Esophagus muscularis mucosa (tissue), 4 donors: ENCODE measurements around the gene COL6A3. TPM values are rescaled to one million over a fixed set of nuclear protein-coding genes. Genes with fewer than 3 reads are reported as not detected.

ENCODE experiments used
- DNase-seq: peaks from one replicate; pipeline ENCODE4 v3.0.0-alpha.2; 2017; ENCODE audit errors: extremely low spot score
- H3K27ac ChIP-seq, 4 donors: fragments of 200-600 bp; sonication (generic); replicated peaks in 1 of 4; 1 replicate in 3 of 4; 2 replicates in 1 of 4; pipeline ENCODE4 v1.5.1; 2016 to 2019; ENCODE audit warnings: mild to moderate bottlenecking in 1 of 4
- H3K27me3 ChIP-seq, 4 donors: fragments of 200-600 bp; sonication (generic); one replicate each; pipeline versions ENCODE4 v1.5.1 to v1.6.0; 2016 to 2019
- H3K36me3 ChIP-seq, 4 donors: fragments of 200-600 bp; sonication (generic); one replicate each; pipeline ENCODE4 v1.5.1; 2016 to 2019
- H3K4me1 ChIP-seq, 4 donors: fragments of 200-600 bp; sonication (generic); one replicate each; pipeline ENCODE4 v1.5.1; 2016 to 2019
- H3K4me3 ChIP-seq, 4 donors: fragments of 200-600 bp; sonication (generic); 1 replicate in 2 of 4; 2 replicates in 2 of 4; pipeline ENCODE4 v1.5.1; 2016 to 2019; ENCODE audit warnings: mild to moderate bottlenecking in 4 of 4, moderate library complexity in 1 of 4
- H3K9me3 ChIP-seq, 4 donors: fragments of 200-600 bp; sonication (generic); 1 replicate in 3 of 4; 2 replicates in 1 of 4; pipeline ENCODE4 v1.5.1; 2016 to 2019
- EP300 ChIP-seq: sonication (generic); formaldehyde crosslinking; IDR thresholded peaks from one replicate; pipeline ENCODE4 v1.6.1; 2017; ENCODE audit warnings: antibody characterized with exemption
- POLR2A ChIP-seq: fragments of 450-650 bp; IDR thresholded peaks from one replicate; pipeline ENCODE4 v1.6.1; 2017; ENCODE audit warnings: antibody characterized with exemption, moderate library complexity, mild to moderate bottlenecking, low read depth
- POLR2AphosphoS5 ChIP-seq, 2 donors: sonication (generic); formaldehyde crosslinking; IDR thresholded peaks; one replicate each; pipeline ENCODE4 v1.6.1; 2017; ENCODE audit warnings: antibody characterized with exemption in 2 of 2
- WGBS: methylation state at CpG from one replicate; pipeline ENCODE4 v1.1.5; 2018; 5-methylcytosine and 5-hydroxymethylcytosine counted together
- intact Hi-C: fragments of 100-400 bp; cut with DNase I; formaldehyde crosslinking; loops from one replicate; pipeline ENCODE4 v1.15.1; 2023
- total RNA-seq, 4 donors: library from RNA; depleted of rRNA; stranded (reverse); fragments of >200 nt; gene quantifications; one replicate each; pipeline versions ENCODE4 v1.1.0 to v1.2.1, GENCODE V29; 2016
- TF ChIP-seq, protein P1 (sequence below), 3 experiments: fragments of 200-600 bp in 2 of 3; fragments of 450-650 bp in 1 of 3; sonication (generic) in 2 of 3; IDR thresholded peaks; one replicate each; pipeline ENCODE4 v1.5.1; 2017 to 2019; ENCODE audit warnings: antibody characterized with exemption in 3 of 3, mild to moderate bottlenecking in 2 of 3, moderate library complexity in 1 of 3

COL6A3 gene
- total RNA-seq, 4 donors from 2014 or later, result 96.2 to 350 (median 192) TPM

DNA sequence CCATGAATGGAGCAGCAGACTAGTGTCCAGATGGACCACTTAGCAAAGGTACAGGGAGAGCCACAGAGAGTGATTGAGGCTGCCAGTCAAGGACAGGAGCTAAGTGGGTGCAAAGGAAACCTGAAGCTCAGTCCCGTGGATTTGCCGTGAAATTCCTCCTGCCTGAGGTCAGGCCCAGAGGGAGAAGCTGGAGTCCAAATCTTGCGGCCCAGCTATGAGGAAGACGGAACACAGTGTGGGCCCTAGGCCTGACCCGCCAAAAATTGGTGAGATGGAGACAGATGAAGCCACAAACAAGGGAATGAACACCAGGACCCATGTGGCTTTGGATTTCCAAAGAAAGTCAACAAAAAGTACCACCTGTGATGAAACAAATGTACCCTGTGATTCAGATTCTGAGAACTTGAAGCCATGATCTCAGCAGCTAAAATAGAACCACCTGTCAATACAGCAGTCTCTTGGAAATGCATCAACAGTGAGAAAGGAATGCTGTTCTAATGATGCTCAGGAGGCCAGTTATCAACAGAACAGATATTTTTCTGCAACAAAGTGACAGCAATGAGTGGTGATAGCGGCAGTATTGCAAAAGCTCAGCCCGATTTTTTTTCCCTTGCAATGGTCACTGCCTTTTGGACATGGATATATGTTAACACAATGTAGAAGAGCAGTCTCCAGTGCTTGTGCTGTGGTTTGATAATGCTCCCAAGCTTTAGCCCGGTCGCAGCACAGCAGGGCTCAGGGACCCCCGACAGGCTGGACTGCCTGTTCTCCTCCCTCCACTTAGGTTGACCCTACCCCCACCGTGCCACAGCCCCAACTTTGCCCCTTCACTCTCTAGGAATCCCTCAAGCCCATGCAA is 10.7 kb downstream of the COL6A3 start:
- WGBS, result 71% methylated on average over 11 of the region's 11 CpGs
- no peak for DNase-seq
- TF ChIP-seq POLR2A (no peak), POLR2AphosphoS5 (IDR thresholded peaks at IDR 0.05) (peak; percentile 27 to 63), EP300 (no peak)
- TF ChIP-seq, protein P1, sequence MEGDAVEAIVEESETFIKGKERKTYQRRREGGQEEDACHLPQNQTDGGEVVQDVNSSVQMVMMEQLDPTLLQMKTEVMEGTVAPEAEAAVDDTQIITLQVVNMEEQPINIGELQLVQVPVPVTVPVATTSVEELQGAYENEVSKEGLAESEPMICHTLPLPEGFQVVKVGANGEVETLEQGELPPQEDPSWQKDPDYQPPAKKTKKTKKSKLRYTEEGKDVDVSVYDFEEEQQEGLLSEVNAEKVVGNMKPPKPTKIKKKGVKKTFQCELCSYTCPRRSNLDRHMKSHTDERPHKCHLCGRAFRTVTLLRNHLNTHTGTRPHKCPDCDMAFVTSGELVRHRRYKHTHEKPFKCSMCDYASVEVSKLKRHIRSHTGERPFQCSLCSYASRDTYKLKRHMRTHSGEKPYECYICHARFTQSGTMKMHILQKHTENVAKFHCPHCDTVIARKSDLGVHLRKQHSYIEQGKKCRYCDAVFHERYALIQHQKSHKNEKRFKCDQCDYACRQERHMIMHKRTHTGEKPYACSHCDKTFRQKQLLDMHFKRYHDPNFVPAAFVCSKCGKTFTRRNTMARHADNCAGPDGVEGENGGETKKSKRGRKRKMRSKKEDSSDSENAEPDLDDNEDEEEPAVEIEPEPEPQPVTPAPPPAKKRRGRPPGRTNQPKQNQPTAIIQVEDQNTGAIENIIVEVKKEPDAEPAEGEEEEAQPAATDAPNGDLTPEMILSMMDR (IDR thresholded peaks at IDR 0.05), result no peak
- H3K27me3 ChIP-seq, result no peaks in the 10 kb centered on the region
- no peaks in the 10 kb centered on the region for H3K36me3 ChIP-seq
- no peak overlapping the region for H3K4me3 ChIP-seq
- no peaks in the 10 kb centered on the region for H3K9me3 ChIP-seq
- intact Hi-C loops, result no loop called here
- peak overlapping the region; percentile 35 to 95 (median 92) for H3K27ac ChIP-seq
- H3K4me1 ChIP-seq, result peaks cover 12 to 94% (median 85%) of the 10 kb centered on the region in 4 donors

DNA sequence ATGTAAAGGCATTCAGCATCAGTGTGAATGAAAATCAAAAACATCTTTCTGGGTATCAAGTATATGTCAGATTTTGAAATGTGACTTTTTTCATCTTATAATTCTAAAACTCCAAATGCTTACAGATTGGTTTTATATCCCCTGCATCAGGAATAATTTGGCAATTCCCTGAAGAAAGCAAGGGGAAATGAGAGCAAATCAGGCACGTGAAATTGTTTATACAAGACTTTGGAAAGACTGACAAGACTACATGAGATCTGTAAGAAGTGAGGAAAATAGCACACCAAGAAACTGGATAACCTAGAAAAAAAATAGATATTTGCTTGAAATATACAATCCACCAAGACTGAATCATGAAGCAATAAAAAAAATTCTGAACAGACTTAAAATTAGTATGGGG is 13.8 kb downstream of the COL6A3 start:
- no peaks in the 10 kb centered on the region for H3K9me3 ChIP-seq
- TF ChIP-seq POLR2AphosphoS5 (IDR thresholded peaks at IDR 0.05), result no peak
- no peak for TF ChIP-seq EP300
- TF ChIP-seq POLR2A, result no peak
- TF ChIP-seq, protein P1 (IDR thresholded peaks at IDR 0.05), result no peak
- H3K27ac ChIP-seq, result peak overlapping the region in 1 of 4 donors; percentile 23
- H3K4me3 ChIP-seq, result no peak overlapping the region
- H3K36me3 ChIP-seq, result peaks cover 0 to 10% (median 3%) of the 10 kb centered on the region in 4 donors
- no peaks in the 10 kb centered on the region for H3K27me3 ChIP-seq
- H3K4me1 ChIP-seq, result peaks cover under 1 to 79% (median 63%) of the 10 kb centered on the region in 4 donors
- intact Hi-C loops, result no loop called here
- DNase-seq, result no peak
- WGBS, result 17% methylated on average over 1 of the region's 1 CpG

DNA sequence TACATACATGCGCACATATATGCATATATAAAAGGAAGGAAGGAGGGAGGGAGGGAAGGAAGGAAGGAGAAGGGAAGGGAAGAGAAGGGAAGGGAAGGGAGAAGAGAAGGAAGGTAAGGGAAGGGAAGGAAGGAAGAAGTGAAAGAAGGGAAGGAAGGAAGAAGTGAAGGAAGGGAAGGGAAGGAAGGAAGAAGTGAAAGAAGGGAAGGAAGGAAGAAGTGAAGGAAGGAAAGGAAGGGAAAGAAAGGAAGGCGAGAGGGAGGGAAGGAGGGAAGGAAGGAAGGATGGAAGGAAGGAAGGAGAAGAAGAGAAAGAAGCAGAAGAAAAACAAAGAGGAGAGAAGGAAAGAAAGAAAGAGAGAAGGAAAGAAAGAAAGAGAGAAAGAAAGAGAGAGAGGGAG is 16.9 kb downstream of the COL6A3 start:
- no peaks in the 10 kb centered on the region for H3K27me3 ChIP-seq
- no peak for DNase-seq
- H3K9me3 ChIP-seq, result no peaks in the 10 kb centered on the region
- peaks cover 0 to 53% (median 46%) of the 10 kb centered on the region in 4 donors for H3K4me1 ChIP-seq
- no peak overlapping the region for H3K4me3 ChIP-seq
- intact Hi-C loops, result no loop called here
- 93% methylated on average over 2 of the region's 2 CpGs for WGBS
- peak overlapping the region in 1 of 4 donors; percentile 18 for H3K27ac ChIP-seq
- TF ChIP-seq POLR2A (no peak), POLR2AphosphoS5 (IDR thresholded peaks at IDR 0.05) (no peak)
- H3K36me3 ChIP-seq, result peaks cover 4 to 26% (median 12%) of the 10 kb centered on the region in 4 donors

DNA sequence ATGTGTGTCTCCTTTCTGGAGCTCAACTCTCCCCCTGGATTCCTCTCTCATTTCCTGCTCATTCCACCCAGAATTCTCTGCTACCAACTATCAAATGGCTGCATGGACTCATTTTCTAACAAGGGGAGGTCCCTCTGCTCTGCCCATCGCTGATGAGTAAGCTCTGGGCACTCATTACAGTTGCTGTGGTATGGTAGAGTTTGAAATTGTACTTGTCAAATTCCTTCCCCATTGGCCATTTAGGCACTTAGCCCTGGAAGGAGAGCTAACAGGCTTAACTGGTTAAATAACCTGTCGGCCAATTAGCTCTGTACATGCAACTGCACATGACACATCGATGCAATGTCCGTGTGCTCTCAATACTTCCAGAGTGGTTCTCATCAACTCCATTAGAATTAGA is 20.4 kb downstream of the COL6A3 start:
- peaks cover 4 to 29% (median 12%) of the 10 kb centered on the region in 4 donors for H3K36me3 ChIP-seq
- DNase-seq, result no peak
- WGBS, result 94% methylated on average over 4 of the region's 4 CpGs
- H3K4me3 ChIP-seq, result no peak overlapping the region
- H3K27me3 ChIP-seq, result no peaks in the 10 kb centered on the region
- intact Hi-C loops, result no loop called here
- TF ChIP-seq EP300 (no peak), POLR2A (no peak), POLR2AphosphoS5 (IDR thresholded peaks at IDR 0.05) (no peak)
- TF ChIP-seq, protein P1 (IDR thresholded peaks at IDR 0.05), result no peak
- H3K9me3 ChIP-seq, result no peaks in the 10 kb centered on the region
- H3K4me1 ChIP-seq, result peaks cover 0 to 52% (median 45%) of the 10 kb centered on the region in 4 donors
- no peak overlapping the region for H3K27ac ChIP-seq

DNA sequence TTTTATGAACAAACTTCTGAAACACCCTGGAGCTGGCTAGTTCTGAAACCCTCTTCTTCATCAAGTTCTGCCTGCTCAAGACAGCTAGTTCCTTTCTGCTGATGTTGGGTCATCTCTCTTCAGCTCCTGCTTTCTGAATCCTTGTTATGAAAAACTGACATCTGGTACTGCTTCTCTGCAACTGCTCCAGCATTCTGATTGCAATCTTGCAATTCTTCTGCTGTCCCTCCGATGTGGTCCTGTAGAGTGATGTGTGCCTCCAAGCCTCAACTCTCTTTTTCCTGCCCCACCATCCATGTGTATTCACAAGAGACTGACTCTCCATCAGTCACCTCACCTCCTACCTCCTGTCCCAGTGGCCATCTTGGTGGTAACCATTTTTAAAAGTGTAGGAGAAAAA is 21.8 kb downstream of the COL6A3 start:
- H3K4me3 ChIP-seq, result no peak overlapping the region
- intact Hi-C loops, result no loop called here
- DNase-seq, result no peak
- H3K4me1 ChIP-seq, result peaks cover 0 to 43% (median 33%) of the 10 kb centered on the region in 4 donors
- no peaks in the 10 kb centered on the region for H3K27me3 ChIP-seq
- WGBS, result 87% methylated on average over 1 of the region's 1 CpG
- H3K36me3 ChIP-seq, result peaks cover 4 to 38% (median 16%) of the 10 kb centered on the region in 4 donors
- H3K9me3 ChIP-seq, result no peaks in the 10 kb centered on the region
- H3K27ac ChIP-seq, result peak overlapping the region in 2 of 4 donors; percentile 24 to 36
- TF ChIP-seq EP300 (no peak), POLR2AphosphoS5 (IDR thresholded peaks at IDR 0.05) (no peak), POLR2A (no peak)
- TF ChIP-seq, protein P1 (IDR thresholded peaks at IDR 0.05), result no peak
